Spleen (tissue), 11 donors: ENCODE data around the gene CDH13. TPM values are rescaled to one million over a fixed set of nuclear protein-coding genes. Genes with fewer than 3 reads are reported as not detected.

Source experiments
- DNase-seq: peaks from one replicate; pipeline ENCODE4 v3.0.0-alpha.2; 2020
- H3K27ac ChIP-seq, 8 donors: fragments of 200-600 bp; sonication (generic) in 7 of 8; 1 replicate in 4 of 8; 2 replicates in 4 of 8; pipeline versions ENCODE4 v1.5.0 to v1.8.0; 2016 to 2021; ENCODE audit warnings: inconsistent platforms in 4 of 8, mild to moderate bottlenecking in 4 of 8, moderate library complexity in 1 of 8
- H3K27me3 ChIP-seq, 7 donors: fragments of 200-600 bp; sonication (generic) in 6 of 7; replicated peaks in 1 of 7; 1 replicate in 4 of 7; 2 replicates in 3 of 7; pipeline versions ENCODE4 v1.5.0 to v1.8.0; 2016 to 2021; ENCODE audit warnings: inconsistent platforms in 3 of 7, mild to moderate bottlenecking in 1 of 7
- H3K36me3 ChIP-seq, 6 donors: fragments of 200-600 bp; sonication (generic) in 5 of 6; 1 replicate in 4 of 6; 2 replicates in 2 of 6; pipeline versions ENCODE4 v1.5.0 to v1.8.0; 2016 to 2021; ENCODE audit warnings: inconsistent platforms in 2 of 6
- H3K4me1 ChIP-seq, 6 donors: fragments of 200-600 bp; sonication (generic) in 5 of 6; 1 replicate in 3 of 6; 2 replicates in 3 of 6; pipeline versions ENCODE4 v1.5.0 to v1.8.0; 2016 to 2021; ENCODE audit warnings: inconsistent platforms in 3 of 6
- H3K4me3 ChIP-seq, 8 donors: fragments of 200-600 bp; sonication (generic) in 7 of 8; 1 replicate in 4 of 8; 2 replicates in 4 of 8; pipeline versions ENCODE4 v1.5.0 to v1.8.0; 2016 to 2021; ENCODE audit warnings: inconsistent platforms in 4 of 8, mild to moderate bottlenecking in 4 of 8, moderate library complexity in 2 of 8
- H3K9me3 ChIP-seq, 8 donors: fragments of 200-600 bp; sonication (generic) in 7 of 8; 1 replicate in 4 of 8; 2 replicates in 4 of 8; pipeline versions ENCODE4 v1.5.0 to v1.8.0; 2016 to 2021; ENCODE audit warnings: inconsistent platforms in 4 of 8
- POLR2A ChIP-seq, 3 donors: fragments of 450-650 bp; IDR thresholded peaks; one replicate each; pipeline ENCODE4 v1.5.1; 2017; ENCODE audit warnings: antibody characterized with exemption in 3 of 3, mild to moderate bottlenecking in 1 of 3
- POLR2AphosphoS5 ChIP-seq, 3 donors: sonication (generic); formaldehyde crosslinking; IDR thresholded peaks; one replicate each; pipeline ENCODE4 v1.5.1; 2017; ENCODE audit warnings: antibody characterized with exemption in 3 of 3
- WGBS, 5 donors: extraction: QIAGEN DNeasy Blood & Tissue Kit in 3 of 5; methylation state at CpG; one replicate each; pipeline versions ENCODE4 v1.1.5 to v1.1.7; 2013 to 2018; 5-methylcytosine and 5-hydroxymethylcytosine counted together
- intact Hi-C: fragments of 100-400 bp; cut with DNase I; formaldehyde crosslinking; loops from one replicate; pipeline ENCODE4 v1.15.0; 2023; ENCODE audit warnings: low total_unique reads
- polyA plus RNA-seq, 3 donors: library from polyadenylated mRNA; stranded (reverse); fragments of 200-250 nt; gene quantifications; one replicate each; pipeline ENCODE4 v1.2.1, GENCODE V29; 2013
- total RNA-seq, 7 donors: library from RNA; depleted of rRNA in 3 of 7; stranded (reverse); fragments of >200 nt in 3 of 7; fragmentation: NEBNext Ultra II Directional in 4 of 7; extraction: Animal tissue kit (Norgen Biotek cat#: 25700) in 4 of 7; gene quantifications; one replicate each; pipeline versions ENCODE4 v1.1.0 to v1.2.1, GENCODE V29; 2016 to 2021
- TF ChIP-seq, protein P1 (sequence below), 11 experiments: fragments of 200-600 bp in 7 of 11; fragments of 450-650 bp in 4 of 11; sonication (generic) in 4 of 11; IDR thresholded peaks in 8 of 11; conservative IDR thresholded peaks in 3 of 11; 1 replicate in 7 of 11; 2 replicates in 4 of 11; pipeline versions ENCODE4 v1.4.0 to v1.8.0; 2016 to 2021; ENCODE audit warnings: antibody characterized with exemption in 11 of 11, inconsistent platforms in 4 of 11, mild to moderate bottlenecking in 1 of 11
- donor health status: healthy with polysubstance abuse.
- donor health status: DM: no; HTN: no; CAD: no; lungs with moderate emphysema.
- donor health status: DM: no; HTN: no; CAD: no.
- donor health status: Bipolar disorder and iron deficiency.
- donor health status: healthy.
- donor health status: DM: no; HTN: no; CAD: no.
- donor health status: DM: yes; HTN: yes; CAD: no.

The CDH13 gene
- total and polyA plus RNA-seq, 10 donors: 0.13 to 4.6 (median 1.1) TPM

DNA sequence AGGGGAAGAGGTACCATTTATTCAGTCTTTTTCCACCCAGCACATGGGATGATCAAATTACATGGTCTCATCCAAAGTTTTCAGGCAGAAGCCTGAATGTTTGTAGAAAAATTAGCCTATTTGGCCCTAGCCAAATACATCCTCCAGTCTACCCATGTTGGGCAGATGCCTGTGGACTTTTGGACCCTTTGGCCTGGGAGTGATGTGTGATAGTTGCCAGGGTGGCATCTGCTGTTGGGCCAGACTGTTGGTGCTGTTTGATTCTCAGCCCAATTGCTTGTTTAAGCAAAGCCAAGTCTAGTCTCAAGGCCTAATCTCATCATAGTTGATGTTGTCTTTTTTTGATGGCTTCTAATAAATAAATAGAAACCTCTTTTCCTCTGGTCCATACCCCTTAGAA, 419.0 kb downstream of the CDH13 start:
- intact Hi-C loops: no loop called here

DNA sequence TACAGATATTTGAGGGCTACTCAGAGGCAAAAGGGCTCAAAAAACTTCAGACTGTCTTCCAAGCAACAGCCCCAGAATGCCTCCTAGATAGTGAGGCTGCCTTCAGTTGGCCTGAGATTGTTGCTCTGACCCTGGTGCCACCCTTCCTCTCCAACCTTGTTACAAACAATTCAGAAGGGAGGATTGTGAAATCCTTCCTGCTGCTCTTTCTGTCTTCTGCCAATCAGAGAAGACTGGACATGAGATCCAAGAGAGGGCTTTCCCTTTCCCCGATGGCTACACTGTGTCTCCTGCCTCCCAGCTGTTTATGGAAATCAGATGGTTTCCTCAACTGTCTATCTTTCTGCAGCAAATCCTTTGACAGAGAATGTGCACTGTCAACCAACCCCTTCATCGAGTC, 419.9 kb downstream of the CDH13 start:
- peaks cover 0 to 9% (median 0%) of the 10 kb centered on the region in 8 donors for H3K9me3 ChIP-seq
- intact Hi-C loops: no loop called here
- WGBS, 5 donors: 7 to 15% (median 11%) methylated on average over 2 of the region's 2 CpGs
- H3K27ac ChIP-seq: no peak overlapping the region
- no peak for DNase-seq
- TF ChIP-seq POLR2AphosphoS5 (IDR thresholded peaks at IDR 0.05) (no peak), POLR2A (IDR thresholded peaks at IDR 0.05) (no peak)
- TF ChIP-seq, protein P1, sequence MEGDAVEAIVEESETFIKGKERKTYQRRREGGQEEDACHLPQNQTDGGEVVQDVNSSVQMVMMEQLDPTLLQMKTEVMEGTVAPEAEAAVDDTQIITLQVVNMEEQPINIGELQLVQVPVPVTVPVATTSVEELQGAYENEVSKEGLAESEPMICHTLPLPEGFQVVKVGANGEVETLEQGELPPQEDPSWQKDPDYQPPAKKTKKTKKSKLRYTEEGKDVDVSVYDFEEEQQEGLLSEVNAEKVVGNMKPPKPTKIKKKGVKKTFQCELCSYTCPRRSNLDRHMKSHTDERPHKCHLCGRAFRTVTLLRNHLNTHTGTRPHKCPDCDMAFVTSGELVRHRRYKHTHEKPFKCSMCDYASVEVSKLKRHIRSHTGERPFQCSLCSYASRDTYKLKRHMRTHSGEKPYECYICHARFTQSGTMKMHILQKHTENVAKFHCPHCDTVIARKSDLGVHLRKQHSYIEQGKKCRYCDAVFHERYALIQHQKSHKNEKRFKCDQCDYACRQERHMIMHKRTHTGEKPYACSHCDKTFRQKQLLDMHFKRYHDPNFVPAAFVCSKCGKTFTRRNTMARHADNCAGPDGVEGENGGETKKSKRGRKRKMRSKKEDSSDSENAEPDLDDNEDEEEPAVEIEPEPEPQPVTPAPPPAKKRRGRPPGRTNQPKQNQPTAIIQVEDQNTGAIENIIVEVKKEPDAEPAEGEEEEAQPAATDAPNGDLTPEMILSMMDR (IDR thresholded peaks at IDR 0.05 in 8 of 11, conservative IDR thresholded peaks at IDR 0.05 in 3 of 11): no peak
- H3K4me3 ChIP-seq: no peak overlapping the region
- no peaks in the 10 kb centered on the region for H3K36me3 ChIP-seq
- H3K4me1 ChIP-seq: peaks cover 0 to 7% (median 0%) of the 10 kb centered on the region in 6 donors
- no peaks in the 10 kb centered on the region for H3K27me3 ChIP-seq

More for the DNA sequence above, 419.0 kb downstream of the CDH13 start:
- H3K9me3 ChIP-seq: peaks cover 0 to 9% (median 0%) of the 10 kb centered on the region in 8 donors
- H3K27me3 ChIP-seq: no peaks in the 10 kb centered on the region
- peaks cover 0 to 7% (median 0%) of the 10 kb centered on the region in 6 donors for H3K4me1 ChIP-seq
- DNase-seq: no peak
- H3K36me3 ChIP-seq: no peaks in the 10 kb centered on the region
- no peak overlapping the region for H3K4me3 ChIP-seq
- no peak for TF ChIP-seq POLR2AphosphoS5 (IDR thresholded peaks at IDR 0.05)
- TF ChIP-seq, protein P1 (IDR thresholded peaks at IDR 0.05 in 8 of 11, conservative IDR thresholded peaks at IDR 0.05 in 3 of 11): no peak
- TF ChIP-seq POLR2A (IDR thresholded peaks at IDR 0.05): no peak
- H3K27ac ChIP-seq: no peak overlapping the region

DNA sequence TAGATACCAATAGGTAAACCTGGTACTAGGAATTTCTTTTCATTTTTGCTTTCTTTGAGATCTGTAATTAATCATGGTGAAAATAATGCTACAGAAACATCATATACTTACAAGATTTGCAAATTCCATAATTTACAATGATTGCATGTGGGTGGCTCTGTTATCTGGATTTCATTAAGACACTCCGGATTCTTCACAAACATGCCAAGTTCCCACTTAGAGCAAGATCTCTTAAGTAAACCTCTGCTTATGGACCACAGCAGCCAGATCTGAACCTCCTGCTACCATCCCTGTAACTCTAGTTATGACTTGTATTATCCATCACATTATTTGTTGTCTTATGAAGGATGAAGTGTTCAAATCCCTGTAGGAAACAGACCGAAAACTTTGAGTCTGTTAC, 424.7 kb downstream of the CDH13 start:
- Histone ChIP-seq H3K9me3 (peaks cover 0 to 9% (median 0%) of the 10 kb centered on the region in 8 donors), H3K36me3 (no peaks in the 10 kb centered on the region), H3K27me3 (no peaks in the 10 kb centered on the region), H3K4me3 (no peak overlapping the region), H3K27ac (no peak overlapping the region), H3K4me1 (peaks cover 0 to 7% (median 0%) of the 10 kb centered on the region in 6 donors)
- DNase-seq: no peak
- intact Hi-C loops: no loop called here
- TF ChIP-seq, protein P1 (IDR thresholded peaks at IDR 0.05 in 8 of 11, conservative IDR thresholded peaks at IDR 0.05 in 3 of 11): no peak
- no peak for TF ChIP-seq POLR2AphosphoS5 (IDR thresholded peaks at IDR 0.05)
- TF ChIP-seq POLR2A (IDR thresholded peaks at IDR 0.05): no peak
- 87 to 97% (median 95%) methylated on average over 2 of the region's 2 CpGs for WGBS, 5 donors

DNA sequence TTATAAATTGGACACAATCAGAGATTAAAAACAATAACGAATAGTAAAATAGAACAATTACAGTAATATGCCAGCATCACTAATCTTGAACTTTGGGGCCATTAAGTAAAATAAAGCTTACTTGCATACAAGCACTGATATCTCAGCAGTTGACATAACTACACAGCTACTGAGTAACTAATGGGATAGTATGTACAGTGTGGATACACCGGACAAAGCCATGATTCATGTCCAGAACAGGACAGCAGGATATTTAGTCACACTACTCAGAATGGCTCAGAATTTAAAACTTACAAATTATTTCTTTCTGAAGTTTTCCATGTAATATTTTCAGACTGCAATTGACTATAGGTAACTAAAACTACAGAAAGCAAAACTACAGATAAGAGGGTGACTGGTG, 427.5 kb downstream of the CDH13 start:
- no peak for DNase-seq
- no peaks in the 10 kb centered on the region for H3K4me1 ChIP-seq
- intact Hi-C loops: no loop called here
- no peak overlapping the region for H3K4me3 ChIP-seq
- TF ChIP-seq POLR2A (IDR thresholded peaks at IDR 0.05) (no peak), POLR2AphosphoS5 (IDR thresholded peaks at IDR 0.05) (no peak)
- TF ChIP-seq, protein P1 (IDR thresholded peaks at IDR 0.05 in 8 of 11, conservative IDR thresholded peaks at IDR 0.05 in 3 of 11): no peak
- no peaks in the 10 kb centered on the region for H3K36me3 ChIP-seq
- H3K27ac ChIP-seq: no peak overlapping the region
- WGBS, 5 donors: 85 to 94% (median 93%) methylated on average over 2 of the region's 2 CpGs
- H3K9me3 ChIP-seq: peaks cover 0 to 9% (median 0%) of the 10 kb centered on the region in 8 donors
- no peaks in the 10 kb centered on the region for H3K27me3 ChIP-seq
